ENCODE results near the gene NTRK3.

DNA sequence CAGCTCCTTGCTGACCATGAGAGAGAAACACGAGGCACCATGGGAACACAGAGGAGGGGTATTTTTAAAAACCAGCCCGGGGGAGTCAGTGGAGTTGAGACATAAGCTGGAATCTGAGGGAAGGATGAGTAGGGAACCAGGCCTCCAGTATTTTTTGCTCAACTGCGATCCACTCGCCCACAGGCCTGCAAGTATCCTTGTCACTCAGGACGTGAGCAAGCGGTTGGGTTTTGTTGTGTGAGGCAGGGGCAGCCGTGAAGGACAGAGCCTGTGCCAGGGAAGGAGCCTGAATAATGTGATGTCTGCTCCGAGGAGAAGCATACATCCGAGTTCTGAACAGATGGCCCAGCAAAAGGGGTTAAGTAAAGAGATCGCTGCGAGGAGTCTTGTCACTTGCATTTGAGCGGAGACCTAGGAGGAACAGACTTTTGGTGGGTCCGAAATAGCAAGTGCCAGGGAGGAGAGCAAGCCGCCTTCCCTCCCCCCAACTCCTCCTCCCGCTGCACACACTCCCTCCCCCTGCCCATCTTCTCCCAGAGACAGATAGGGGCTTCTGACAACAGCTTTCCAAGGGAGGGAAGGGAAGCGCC is 20.4 kb upstream of the NTRK3 start:
- TF ChIP-seq POLR2AphosphoS5 (IDR thresholded peaks at IDR 0.05; ENCODE audit: borderline replicate concordance, low read depth, low read length), result no peak
- TF ChIP-seq EZH2 (IDR thresholded peaks at IDR 0.05), result no peak

Data from SK-N-MC (cell line).